Fibroblast of mammary gland (primary cell): ENCODE measurements around the gene IRGC.
A peak's percentile ranks its signal among the peaks of the same experiment; 100 is the strongest.

ENCODE experiments used
- DNase-seq: peaks from one replicate; pipeline ENCODE4 v3.0.0-alpha.2; 2010; ENCODE audit warnings: low read depth
- H3K4me3 ChIP-seq: 2 replicates; pipeline ENCODE4 v1.5.1; 2011; ENCODE audit warnings: low read depth, mild to moderate bottlenecking, low read length, moderate library complexity; ENCODE audit not compliant: control insufficient read depth
- TF ChIP-seq, protein P1 (sequence below): conservative IDR thresholded peaks from 2 replicates; pipeline ENCODE4 v1.5.1; 2011; ENCODE audit warnings: low read depth, low read length, inconsistent platforms; ENCODE audit not compliant: control insufficient read depth, insufficient read depth

The IRGC gene

DNA sequence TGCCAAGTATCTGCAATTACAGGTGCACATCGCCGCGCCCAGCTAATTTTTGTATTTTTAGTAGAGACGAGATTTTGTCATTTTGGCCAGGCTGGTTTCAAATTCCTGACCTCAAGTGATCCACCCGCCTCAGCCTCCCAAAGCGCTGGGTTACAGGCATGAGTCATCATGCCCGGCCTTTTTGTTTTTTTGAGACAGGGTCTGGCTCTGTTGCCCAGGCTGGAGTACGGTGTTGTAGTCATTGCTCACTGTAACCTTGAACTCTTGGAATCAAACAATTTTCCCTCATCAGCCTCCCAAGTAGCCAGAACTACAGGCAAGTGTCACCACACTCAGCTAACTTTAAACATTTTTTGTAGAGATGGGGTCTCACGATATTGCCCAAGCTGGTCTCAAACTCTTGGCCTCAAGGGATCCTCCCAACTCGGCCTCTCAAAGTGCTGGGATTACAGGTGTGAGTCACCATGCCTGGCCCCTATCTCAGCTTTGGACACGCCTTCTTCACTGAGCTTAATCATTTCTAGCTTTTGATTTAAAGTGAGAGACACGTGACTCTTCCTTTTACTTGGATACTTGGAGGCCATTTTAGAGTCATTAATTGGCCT is 4.0 kb upstream of the IRGC start:
- H3K4me3 ChIP-seq: no peak overlapping the region
- DNase-seq: peak; percentile 34
- TF ChIP-seq, protein P1, sequence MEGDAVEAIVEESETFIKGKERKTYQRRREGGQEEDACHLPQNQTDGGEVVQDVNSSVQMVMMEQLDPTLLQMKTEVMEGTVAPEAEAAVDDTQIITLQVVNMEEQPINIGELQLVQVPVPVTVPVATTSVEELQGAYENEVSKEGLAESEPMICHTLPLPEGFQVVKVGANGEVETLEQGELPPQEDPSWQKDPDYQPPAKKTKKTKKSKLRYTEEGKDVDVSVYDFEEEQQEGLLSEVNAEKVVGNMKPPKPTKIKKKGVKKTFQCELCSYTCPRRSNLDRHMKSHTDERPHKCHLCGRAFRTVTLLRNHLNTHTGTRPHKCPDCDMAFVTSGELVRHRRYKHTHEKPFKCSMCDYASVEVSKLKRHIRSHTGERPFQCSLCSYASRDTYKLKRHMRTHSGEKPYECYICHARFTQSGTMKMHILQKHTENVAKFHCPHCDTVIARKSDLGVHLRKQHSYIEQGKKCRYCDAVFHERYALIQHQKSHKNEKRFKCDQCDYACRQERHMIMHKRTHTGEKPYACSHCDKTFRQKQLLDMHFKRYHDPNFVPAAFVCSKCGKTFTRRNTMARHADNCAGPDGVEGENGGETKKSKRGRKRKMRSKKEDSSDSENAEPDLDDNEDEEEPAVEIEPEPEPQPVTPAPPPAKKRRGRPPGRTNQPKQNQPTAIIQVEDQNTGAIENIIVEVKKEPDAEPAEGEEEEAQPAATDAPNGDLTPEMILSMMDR: no peak

DNA sequence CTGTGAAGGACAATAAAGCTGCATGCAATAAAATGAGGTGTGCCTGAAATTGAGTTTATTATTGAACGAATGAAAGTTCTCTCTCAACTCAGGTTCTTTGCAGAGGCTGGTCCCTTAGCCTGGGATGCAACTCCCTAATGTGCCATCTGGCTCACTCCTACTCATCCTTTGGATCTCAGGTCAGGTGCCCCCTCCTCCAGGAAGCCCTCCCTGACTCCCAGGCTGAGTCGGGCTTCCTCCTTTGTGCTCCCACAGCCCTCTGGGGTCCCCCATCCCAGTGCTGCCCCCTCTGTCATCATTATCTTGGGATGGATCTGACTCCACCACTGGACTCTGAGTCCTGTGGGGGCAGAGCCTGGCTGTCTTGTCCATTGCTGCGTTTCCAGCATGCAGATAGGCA is 2.7 kb upstream of the IRGC start:
- DNase-seq: no peak
- no peak overlapping the region for H3K4me3 ChIP-seq
- TF ChIP-seq, protein P1: no peak

DNA sequence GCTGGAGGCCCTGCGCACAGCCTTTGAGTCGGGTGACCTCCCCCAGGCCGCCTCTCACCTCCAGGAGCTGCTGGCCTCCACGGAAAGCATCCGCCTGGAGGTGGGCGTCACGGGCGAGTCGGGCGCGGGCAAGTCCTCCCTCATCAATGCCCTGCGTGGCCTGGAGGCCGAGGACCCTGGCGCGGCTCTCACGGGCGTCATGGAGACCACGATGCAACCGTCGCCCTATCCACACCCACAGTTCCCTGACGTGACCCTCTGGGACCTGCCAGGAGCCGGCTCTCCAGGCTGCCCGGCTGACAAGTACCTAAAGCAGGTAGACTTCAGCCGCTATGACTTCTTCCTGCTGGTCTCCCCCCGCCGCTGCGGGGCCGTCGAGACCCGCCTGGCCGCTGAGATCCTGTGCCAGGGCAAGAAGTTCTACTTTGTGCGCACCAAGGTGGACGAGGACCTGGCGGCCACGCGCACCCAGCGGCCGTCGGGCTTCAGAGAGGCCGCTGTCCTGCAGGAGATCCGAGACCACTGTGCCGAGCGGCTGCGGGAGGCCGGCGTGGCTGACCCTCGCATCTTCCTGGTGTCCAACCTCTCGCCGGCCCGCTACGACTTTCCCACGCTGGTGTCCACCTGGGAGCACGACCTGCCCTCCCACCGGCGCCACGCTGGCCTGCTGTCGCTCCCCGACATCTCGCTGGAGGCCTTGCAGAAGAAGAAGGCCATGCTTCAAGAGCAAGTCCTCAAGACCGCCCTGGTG is 2.9 kb downstream of the IRGC start:
- TF ChIP-seq, protein P1: no peak
- DNase-seq: no peak
- no peak overlapping the region for H3K4me3 ChIP-seq

DNA sequence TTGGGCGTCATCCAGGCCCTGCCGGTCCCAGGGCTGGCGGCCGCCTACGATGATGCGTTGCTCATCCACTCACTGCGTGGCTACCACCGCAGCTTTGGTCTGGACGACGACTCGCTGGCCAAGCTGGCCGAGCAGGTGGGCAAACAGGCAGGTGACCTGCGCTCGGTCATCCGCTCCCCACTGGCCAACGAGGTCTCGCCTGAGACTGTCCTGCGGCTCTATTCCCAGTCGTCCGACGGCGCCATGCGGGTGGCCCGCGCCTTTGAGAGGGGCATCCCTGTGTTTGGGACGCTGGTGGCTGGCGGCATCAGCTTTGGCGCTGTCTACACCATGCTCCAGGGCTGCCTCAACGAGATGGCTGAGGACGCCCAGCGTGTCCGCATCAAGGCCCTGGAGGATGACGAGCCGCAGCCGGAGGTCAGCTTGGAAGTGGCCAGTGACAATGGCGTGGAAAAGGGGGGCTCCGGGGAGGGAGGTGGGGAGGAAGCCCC is 3.5 kb downstream of the IRGC start:
- no peak for DNase-seq
- TF ChIP-seq, protein P1: no peak
- H3K4me3 ChIP-seq: no peak overlapping the region

DNA sequence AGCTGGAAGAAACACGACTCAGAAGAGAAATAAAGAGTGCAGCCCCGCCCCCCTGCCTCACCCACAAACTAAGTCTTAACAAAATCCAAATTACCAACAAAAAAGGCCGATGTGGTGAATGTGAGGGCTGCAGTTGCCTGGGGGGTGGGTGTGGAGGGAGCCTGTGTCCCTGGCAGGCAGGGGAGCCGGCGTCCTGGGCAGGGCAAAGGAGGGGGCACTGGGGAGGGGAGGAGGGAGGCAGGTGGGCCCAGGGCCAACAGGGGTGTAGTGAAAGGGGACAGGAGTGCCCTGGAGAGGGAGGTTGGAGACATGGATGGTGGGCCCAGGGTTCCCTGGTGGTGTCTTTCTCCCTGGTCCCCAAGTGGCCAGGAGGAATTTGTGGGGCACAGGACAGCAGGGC is 4.0 kb downstream of the IRGC start:
- DNase-seq: no peak
- H3K4me3 ChIP-seq: no peak overlapping the region
- TF ChIP-seq, protein P1: no peak

DNA sequence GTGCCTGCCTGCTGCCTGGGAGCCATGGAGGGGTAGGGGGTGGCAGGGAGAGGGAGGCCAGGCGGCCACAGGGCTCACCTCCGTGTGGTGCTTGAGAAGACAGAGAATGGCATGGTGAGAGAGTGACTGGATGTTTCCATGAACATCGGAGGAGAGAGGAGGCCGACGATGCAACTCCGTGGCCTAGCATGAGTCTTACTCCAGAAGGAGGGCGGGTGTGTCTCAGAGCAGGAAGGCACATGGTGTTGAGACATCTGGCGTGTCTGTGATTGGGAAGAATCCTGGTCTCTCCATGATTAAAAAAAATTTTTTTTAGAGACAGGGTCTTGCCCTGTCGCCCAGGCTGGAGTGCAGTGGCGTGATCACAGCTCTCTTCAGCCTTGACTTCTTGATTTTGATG is 5.1 kb downstream of the IRGC start:
- H3K4me3 ChIP-seq: no peak overlapping the region
- DNase-seq: peak; percentile 20
- TF ChIP-seq, protein P1: no peak
